ENCODE results near the gene TDRD7. TPM values are rescaled to one million over a fixed set of nuclear protein-coding genes. Genes with fewer than 3 reads are reported as not detected.

TDRD7 gene
- polyA plus RNA-seq, 1 donor from 2014 or later = 9.7 TPM

GRCh38 chr9:97470076-97470475 is 58.2 kb downstream of the TDRD7 start:
- Histone ChIP-seq H3K9ac (ENCODE audit: low read length) (no peak overlapping the region), H4K20me1 (ENCODE audit: insufficient read depth) (no peaks in the 10 kb centered on the region), H3K79me2 (replicated peaks; ENCODE audit: insufficient read depth, low read length) (no peaks in the 10 kb centered on the region), H2AFZ (ENCODE audit: low read depth, low read length) (no peak overlapping the region), H3K4me2 (ENCODE audit: low read length) (no peak overlapping the region), H3K36me3 (ENCODE audit: insufficient read depth, low read length) (no peaks in the 10 kb centered on the region), H3K4me3 (ENCODE audit: low read length) (no peak overlapping the region), H3F3A (ENCODE audit: insufficient read depth, low read length, poor library complexity, severe bottlenecking) (no peaks in the 10 kb centered on the region), H3K9me3 (ENCODE audit: low read length) (no peaks in the 10 kb centered on the region), H3K27ac (ENCODE audit: low read length) (no peak overlapping the region), H3K27me3 (ENCODE audit: insufficient read depth, low read depth, low read length) (no peaks in the 10 kb centered on the region), H3K9me2 (ENCODE audit: insufficient read depth, low read length) (no peaks in the 10 kb centered on the region)
- TF ChIP-seq TAF1 (IDR thresholded peaks at IDR 0.05; ENCODE audit: low read depth) (no peak), SMC3 (conservative IDR thresholded peaks at IDR 0.05; ENCODE audit: poor library complexity) (no peak), CTCF (IDR thresholded peaks at IDR 0.05; ENCODE audit: poor library complexity, severe bottlenecking) (no peak), EP300 (conservative IDR thresholded peaks at IDR 0.05; ENCODE audit: poor library complexity, severe bottlenecking) (no peak), POLR2AphosphoS5 (IDR thresholded peaks at IDR 0.05) (no peak), MXI1 (conservative IDR thresholded peaks at IDR 0.05; ENCODE audit: poor library complexity, severe bottlenecking) (no peak), EZH2 (IDR thresholded peaks at IDR 0.05; ENCODE audit: borderline replicate concordance, insufficient read depth, low read length, poor library complexity, severe bottlenecking) (no peak), RAD21 (conservative IDR thresholded peaks at IDR 0.05) (no peak)
- TF ChIP-seq, protein P1, sequence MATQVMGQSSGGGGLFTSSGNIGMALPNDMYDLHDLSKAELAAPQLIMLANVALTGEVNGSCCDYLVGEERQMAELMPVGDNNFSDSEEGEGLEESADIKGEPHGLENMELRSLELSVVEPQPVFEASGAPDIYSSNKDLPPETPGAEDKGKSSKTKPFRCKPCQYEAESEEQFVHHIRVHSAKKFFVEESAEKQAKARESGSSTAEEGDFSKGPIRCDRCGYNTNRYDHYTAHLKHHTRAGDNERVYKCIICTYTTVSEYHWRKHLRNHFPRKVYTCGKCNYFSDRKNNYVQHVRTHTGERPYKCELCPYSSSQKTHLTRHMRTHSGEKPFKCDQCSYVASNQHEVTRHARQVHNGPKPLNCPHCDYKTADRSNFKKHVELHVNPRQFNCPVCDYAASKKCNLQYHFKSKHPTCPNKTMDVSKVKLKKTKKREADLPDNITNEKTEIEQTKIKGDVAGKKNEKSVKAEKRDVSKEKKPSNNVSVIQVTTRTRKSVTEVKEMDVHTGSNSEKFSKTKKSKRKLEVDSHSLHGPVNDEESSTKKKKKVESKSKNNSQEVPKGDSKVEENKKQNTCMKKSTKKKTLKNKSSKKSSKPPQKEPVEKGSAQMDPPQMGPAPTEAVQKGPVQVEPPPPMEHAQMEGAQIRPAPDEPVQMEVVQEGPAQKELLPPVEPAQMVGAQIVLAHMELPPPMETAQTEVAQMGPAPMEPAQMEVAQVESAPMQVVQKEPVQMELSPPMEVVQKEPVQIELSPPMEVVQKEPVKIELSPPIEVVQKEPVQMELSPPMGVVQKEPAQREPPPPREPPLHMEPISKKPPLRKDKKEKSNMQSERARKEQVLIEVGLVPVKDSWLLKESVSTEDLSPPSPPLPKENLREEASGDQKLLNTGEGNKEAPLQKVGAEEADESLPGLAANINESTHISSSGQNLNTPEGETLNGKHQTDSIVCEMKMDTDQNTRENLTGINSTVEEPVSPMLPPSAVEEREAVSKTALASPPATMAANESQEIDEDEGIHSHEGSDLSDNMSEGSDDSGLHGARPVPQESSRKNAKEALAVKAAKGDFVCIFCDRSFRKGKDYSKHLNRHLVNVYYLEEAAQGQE (IDR thresholded peaks at IDR 0.05; ENCODE audit: borderline replicate concordance) = no peak

DNA sequence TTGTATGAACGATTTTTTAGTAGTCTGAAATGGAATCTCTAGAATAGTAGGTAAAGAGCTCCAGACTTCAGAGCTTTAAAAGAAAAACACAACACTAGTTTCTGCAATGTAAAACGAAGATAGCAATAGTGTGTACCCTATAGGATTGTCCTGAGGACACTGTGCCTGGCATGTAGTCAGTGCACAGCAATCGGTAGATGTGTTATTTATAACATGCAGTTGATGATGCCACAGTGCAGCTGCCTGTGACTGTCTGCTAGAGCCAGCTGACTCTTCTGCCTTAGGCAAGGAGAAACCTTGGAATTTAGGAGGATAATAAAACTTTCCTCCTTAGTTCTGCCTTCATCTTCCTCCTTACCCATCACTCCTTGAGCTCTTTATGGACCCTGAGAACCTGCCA is 61.8 kb downstream of the TDRD7 start:
- Histone ChIP-seq H3K9me3 (ENCODE audit: low read length) (no peaks in the 10 kb centered on the region), H3K9ac (ENCODE audit: low read length) (no peak overlapping the region), H3F3A (ENCODE audit: insufficient read depth, low read length, poor library complexity, severe bottlenecking) (no peaks in the 10 kb centered on the region), H2AFZ (ENCODE audit: low read depth, low read length) (no peak overlapping the region), H3K79me2 (replicated peaks; ENCODE audit: insufficient read depth, low read length) (no peaks in the 10 kb centered on the region), H3K4me2 (ENCODE audit: low read length) (no peak overlapping the region), H4K20me1 (ENCODE audit: insufficient read depth) (no peaks in the 10 kb centered on the region), H3K36me3 (ENCODE audit: insufficient read depth, low read length) (no peaks in the 10 kb centered on the region), H3K27me3 (ENCODE audit: insufficient read depth, low read depth, low read length) (no peaks in the 10 kb centered on the region), H3K9me2 (ENCODE audit: insufficient read depth, low read length) (no peaks in the 10 kb centered on the region), H3K4me3 (ENCODE audit: low read length) (no peak overlapping the region), H3K27ac (ENCODE audit: low read length) (no peak overlapping the region)
- TF ChIP-seq POLR2AphosphoS5 (IDR thresholded peaks at IDR 0.05) (no peak), MXI1 (conservative IDR thresholded peaks at IDR 0.05; ENCODE audit: poor library complexity, severe bottlenecking) (no peak), EP300 (conservative IDR thresholded peaks at IDR 0.05; ENCODE audit: poor library complexity, severe bottlenecking) (no peak), RAD21 (conservative IDR thresholded peaks at IDR 0.05) (no peak), CTCF (IDR thresholded peaks at IDR 0.05; ENCODE audit: poor library complexity, severe bottlenecking) (no peak), EZH2 (IDR thresholded peaks at IDR 0.05; ENCODE audit: borderline replicate concordance, insufficient read depth, low read length, poor library complexity, severe bottlenecking) (no peak), SMC3 (conservative IDR thresholded peaks at IDR 0.05; ENCODE audit: poor library complexity) (no peak), TAF1 (IDR thresholded peaks at IDR 0.05; ENCODE audit: low read depth) (no peak)
- TF ChIP-seq, protein P1 (IDR thresholded peaks at IDR 0.05; ENCODE audit: borderline replicate concordance) = no peak
